GM18951 (cell line): ENCODE results near the gene SEMA7A.
"Not testable (repeated sequence)": the region's sequence is repeated elsewhere in the genome, so short reads cannot be mapped to it uniquely, and the experiment has no call there.

ENCODE experiments used
- POLR2A ChIP-seq: IDR thresholded peaks from 4 replicates; pipeline ENCODE4 v1.6.1; 2011; ENCODE audit warnings: mild to moderate bottlenecking; ENCODE audit not compliant: insufficient read length, insufficient read depth; ENCODE audit errors: extremely low read depth
- in situ Hi-C: fragments of 300-500 bp; cut with MboI; formaldehyde crosslinking; loops from one replicate; pipeline ENCODE4 v1.12.0; 2022; ENCODE audit warnings: low sequenced_read_pairs, mixed read lengths, inconsistent platforms; ENCODE audit not compliant: unreplicated experiment

The SEMA7A gene

DNA sequence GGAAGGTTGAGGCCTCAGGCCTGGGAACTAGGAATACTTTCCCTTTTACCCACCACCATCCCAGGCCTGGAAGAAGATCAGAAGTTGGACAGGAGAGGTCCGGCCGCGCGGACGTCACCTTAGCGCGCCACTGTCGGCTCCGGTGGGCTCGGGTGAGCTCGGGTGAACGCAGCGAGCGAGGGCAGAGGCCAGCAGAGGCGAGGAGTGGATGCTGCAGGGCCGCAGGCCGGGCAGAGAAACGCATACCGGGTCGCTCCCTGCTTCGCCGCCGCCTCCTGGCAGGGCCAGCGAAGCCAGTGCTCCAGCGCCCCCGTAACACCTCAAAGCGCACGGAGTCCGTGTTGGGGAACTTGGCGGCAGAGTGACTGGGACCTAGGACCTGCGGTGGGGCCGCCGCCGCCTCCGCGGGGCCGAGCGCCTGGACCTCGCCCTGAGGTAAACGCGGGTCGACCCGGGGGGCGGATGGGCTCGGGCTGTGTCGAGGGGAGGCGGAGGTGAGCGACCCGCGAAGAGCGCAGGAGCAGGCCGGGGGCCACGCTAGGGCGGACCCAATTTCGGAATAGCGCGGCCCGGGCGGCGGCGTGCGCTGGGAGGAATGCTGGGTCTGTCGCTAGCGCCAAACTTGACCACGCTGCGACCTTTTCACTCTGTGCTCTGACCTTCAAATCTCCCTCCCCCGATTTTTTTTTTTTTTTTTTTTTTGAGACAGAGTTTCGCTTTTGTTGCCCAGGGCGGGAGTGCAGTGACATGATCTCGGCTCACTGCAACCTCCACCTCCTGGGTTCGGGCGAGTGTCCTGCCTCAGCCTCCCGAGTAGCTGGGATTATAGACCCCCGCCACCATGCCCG is 67.9 kb downstream of the SEMA7A start:
- no peak for TF ChIP-seq POLR2A
- in situ Hi-C loops, result no loop called here

DNA sequence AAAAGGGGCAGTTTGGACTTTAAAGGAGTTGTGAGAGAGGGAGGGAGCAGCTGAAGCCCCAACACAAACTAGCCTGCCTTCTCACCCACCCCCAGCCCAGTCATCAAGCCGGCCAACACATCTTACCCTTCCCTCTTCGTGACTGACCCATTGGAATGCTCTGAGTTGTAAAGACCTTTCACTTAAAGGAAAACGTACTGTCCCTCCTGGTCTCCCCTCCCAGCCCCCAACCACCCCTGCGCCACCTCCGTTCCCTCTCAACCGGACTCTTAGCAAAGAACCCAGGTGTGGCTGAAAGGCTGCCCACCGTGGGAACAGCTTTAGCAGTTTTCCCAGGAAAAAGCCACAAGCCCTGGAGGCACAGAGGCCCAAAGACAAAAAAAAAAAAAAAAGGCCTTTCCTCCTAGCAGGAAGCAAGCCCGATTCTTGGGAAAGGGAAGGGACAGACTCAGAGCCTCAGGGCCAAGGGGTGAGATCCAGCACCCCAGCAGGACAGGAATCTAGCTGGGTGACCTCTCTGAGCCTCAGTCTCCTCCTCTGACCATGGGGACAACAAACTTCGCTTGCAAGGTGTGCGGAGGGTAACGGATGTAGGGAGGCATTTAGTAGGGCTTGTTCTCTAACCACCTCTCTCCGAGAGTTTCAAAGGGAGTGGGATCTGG is 68.7 kb downstream of the SEMA7A start:
- TF ChIP-seq POLR2A, result no peak
- in situ Hi-C loops, result no loop called here

DNA sequence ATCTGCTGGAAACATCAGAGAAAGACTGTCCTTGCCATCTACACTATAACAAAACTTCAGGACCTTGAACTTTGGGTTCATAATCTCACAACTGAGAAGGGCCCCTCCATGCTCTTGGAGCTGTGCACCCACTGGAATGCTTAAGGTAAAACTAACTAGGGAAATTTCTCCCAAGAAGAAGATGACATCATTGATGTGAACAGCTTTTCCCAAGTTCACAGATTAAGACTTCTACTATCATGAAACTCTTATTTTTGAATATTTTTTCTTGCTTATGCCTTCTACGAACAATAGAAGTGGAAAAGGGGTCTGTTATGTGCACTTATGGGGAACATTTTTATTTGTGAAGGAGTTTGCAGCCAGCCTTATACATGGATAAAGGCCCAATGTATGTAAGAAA is 71.3 kb downstream of the SEMA7A start:
- in situ Hi-C loops, result no loop called here
- no peak for TF ChIP-seq POLR2A

DNA sequence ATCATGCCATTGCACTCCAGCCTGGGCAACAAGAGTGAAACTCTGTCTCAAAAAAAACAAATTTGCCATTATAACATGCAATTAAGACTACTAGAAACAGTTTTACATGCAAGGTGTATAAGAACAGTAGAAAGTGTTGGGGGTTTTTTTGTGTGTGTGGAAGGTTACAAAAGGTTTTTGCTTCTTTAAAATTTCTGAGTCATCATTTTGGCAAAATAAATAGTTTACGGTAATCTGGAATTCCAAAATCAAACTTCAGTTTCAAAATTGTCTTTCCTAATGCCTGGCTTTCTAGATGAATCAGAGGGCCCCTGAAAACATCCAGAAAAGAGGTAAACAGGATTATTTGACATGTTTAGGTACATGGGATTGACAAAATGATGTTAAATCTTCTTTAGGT is 72.9 kb downstream of the SEMA7A start:
- in situ Hi-C loops, result not testable (repeated sequence)

DNA sequence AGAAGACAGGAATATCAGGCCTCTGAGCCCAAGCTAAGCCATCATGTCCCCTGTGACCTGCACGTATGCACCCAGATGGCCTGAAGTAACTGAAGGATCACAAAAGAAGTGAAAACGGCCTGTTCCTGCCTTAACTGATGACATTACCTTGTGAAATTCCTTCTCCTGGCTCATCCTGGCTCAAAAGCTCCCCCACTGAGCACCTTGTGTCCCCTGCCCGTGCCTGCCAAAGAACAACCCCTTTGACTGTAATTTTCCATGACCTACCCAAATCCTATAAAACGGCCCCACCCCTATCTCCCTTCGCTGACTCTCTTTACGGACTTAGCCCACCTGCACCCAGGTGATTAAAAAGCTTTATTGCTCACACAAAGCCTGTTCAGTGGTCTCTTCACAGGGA is 74.4 kb downstream of the SEMA7A start:
- in situ Hi-C loops, result not testable (repeated sequence)
